Lung (tissue), 12 donors: ENCODE data around the gene LBHD2. TPM values are rescaled to one million over a fixed set of nuclear protein-coding genes. Genes with fewer than 3 reads are reported as not detected.

Experiments used
- ATAC-seq: fragments of 200-7000 bp; cut with Tn5 transposase; one replicate; pipeline ENCODE4 v1.9.1; 2020; ENCODE audit warnings: moderate number of reproducible peaks; ENCODE audit not compliant: insufficient read depth, low FRiP score
- DNase-seq, 3 donors: peaks; one replicate each; pipeline ENCODE4 v3.0.0-alpha.2; 2013 to 2017
- H3K27ac ChIP-seq, 2 donors: one replicate each; pipeline ENCODE4 v1.5.1; 2013; ENCODE audit warnings: mild to moderate bottlenecking in 2 of 2, moderate library complexity in 2 of 2, control low read depth in 1 of 2, inconsistent platforms in 1 of 2, low read depth in 1 of 2, low read length in 1 of 2
- H3K27me3 ChIP-seq, 3 donors: one replicate each; pipeline ENCODE4 v1.5.1; 2013; ENCODE audit warnings: low read length in 2 of 3; ENCODE audit not compliant: control insufficient read depth in 3 of 3, insufficient read depth in 3 of 3
- H3K36me3 ChIP-seq, 4 donors: one replicate each; pipeline ENCODE4 v1.5.1; 2013; ENCODE audit warnings: low read length in 4 of 4, mild to moderate bottlenecking in 1 of 4, moderate library complexity in 1 of 4; ENCODE audit not compliant: control insufficient read depth in 4 of 4, insufficient read depth in 4 of 4
- H3K4me1 ChIP-seq, 5 donors: one replicate each; pipeline ENCODE4 v1.5.1; 2013; ENCODE audit warnings: low read length in 5 of 5, mild to moderate bottlenecking in 2 of 5, moderate library complexity in 1 of 5; ENCODE audit not compliant: control insufficient read depth in 5 of 5, insufficient read depth in 5 of 5
- H3K4me3 ChIP-seq: one replicate; pipeline ENCODE4 v1.5.1; 2013; ENCODE audit warnings: mild to moderate bottlenecking, control low read depth, moderate library complexity
- H3K9ac ChIP-seq, 2 donors: one replicate each; pipeline ENCODE4 v1.5.1; 2013; ENCODE audit warnings: low read length in 2 of 2, control low read depth in 1 of 2; ENCODE audit not compliant: insufficient read depth in 1 of 2
- H3K9me3 ChIP-seq, 4 donors: one replicate each; pipeline ENCODE4 v1.5.1; 2013; ENCODE audit warnings: low read length in 3 of 4, mild to moderate bottlenecking in 1 of 4, moderate library complexity in 1 of 4; ENCODE audit not compliant: control insufficient read depth in 4 of 4, insufficient read depth in 3 of 4
- CTCF ChIP-seq: IDR thresholded peaks from 2 replicates; pipeline ENCODE4 v1.5.1; 2012; ENCODE audit warnings: mild to moderate bottlenecking; ENCODE audit errors: control extremely low read depth, extremely low read depth
- WGBS, 2 donors: extraction: QIAGEN DNeasy Blood & Tissue Kit; methylation state at CpG; one replicate each; pipeline ENCODE4 v1.1.7; 2013; 5-methylcytosine and 5-hydroxymethylcytosine counted together
- polyA plus RNA-seq, 2 donors: library from polyadenylated mRNA; stranded (reverse); fragments of 200-250 nt; gene quantifications; one replicate each; pipeline ENCODE4 v1.2.1, GENCODE V29; 2013
- total RNA-seq, 2 donors: library from RNA; depleted of rRNA in 1 of 2; stranded (reverse); fragments of >200 nt in 1 of 2; gene quantifications; one replicate each; pipeline ENCODE4 v1.2.1, GENCODE V29; 2014 to 2021
- donor health status: control.
- donor health status: control.
- donor health status: Bipolar disorder and iron deficiency.
- donor health status: healthy.
- donor health status: DM: yes; HTN: yes; CAD: no.

Gene LBHD2
- total and polyA plus RNA-seq, 4 donors = 0.08 TPM; not detected in 3

DNA sequence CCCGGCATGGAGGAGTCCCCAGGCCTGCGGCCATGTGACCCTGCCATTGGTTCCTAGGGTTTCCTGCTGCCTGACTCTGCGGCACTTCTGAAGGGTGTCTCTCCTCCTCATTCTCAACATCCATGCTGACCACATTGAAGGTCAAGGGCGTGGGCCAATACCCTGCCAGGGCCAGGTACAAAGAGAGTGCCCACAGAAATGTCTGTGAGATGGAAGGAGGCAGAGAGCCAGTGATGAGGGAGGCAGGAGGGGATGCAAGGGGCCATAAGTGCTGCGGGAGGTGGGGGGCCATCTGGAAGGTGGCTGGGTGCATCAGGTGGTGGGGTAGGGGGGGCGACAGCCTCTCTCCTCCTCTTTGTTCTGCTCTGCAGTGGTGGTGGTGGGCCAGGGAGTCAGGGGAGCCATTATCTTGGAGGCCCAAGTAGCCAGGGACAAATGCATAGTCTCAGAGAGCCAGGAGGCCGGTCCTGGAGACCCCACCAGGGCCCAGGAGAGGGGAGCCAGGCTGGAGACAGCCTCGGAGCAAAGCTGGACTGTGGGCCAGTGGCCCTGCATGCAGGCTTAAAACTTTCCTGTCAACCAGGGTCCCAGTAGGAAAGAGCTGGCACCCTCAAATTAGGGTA is 13.6 kb upstream of the LBHD2 start:
- Histone ChIP-seq H3K36me3 (no peaks in the 10 kb centered on the region), H3K27me3 (no peaks in the 10 kb centered on the region), H3K27ac (peak overlapping the region in 1 of 2 donors; percentile 66), H3K9me3 (no peaks in the 10 kb centered on the region), H3K9ac (no peak overlapping the region), H3K4me1 (peaks cover 0 to 19% (median 5%) of the 10 kb centered on the region in 5 donors), H3K4me3 (no peak overlapping the region)
- TF ChIP-seq CTCF = no peak
- 90 to 96% methylated on average over 8 of the region's 8 CpGs for WGBS, 2 donors
- DNase-seq (no peak), ATAC-seq (no peak)

DNA sequence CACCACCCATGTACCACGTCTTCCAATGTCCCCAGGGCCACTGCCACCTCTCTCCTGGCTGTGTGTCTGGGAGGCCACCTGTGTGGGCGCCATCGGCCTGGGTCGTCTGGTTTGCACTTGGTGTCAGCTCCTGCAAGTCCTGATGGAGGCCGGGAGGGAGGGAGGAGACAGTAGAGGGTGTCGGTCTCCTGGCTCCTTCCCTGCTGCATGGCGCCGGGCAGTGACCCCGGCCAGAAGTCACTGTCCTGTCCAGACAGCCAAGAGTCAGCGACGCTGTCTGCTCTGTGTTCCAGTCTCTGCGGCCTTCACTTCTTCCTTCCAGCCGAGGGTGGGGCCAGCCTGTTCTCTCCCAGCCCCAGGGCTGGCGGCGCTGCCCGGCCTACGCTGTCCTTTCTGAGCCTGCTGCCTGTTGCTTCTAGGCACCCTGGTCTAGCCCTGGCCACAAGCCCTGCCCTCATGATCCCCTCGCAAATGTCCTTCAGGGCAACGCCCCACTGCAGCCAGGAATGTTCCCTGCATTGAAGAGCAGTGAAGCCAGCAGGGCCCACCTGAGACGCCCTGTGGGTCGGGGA is 13.0 kb upstream of the LBHD2 start:
- peaks cover 0 to 17% (median 7%) of the 10 kb centered on the region in 5 donors for H3K4me1 ChIP-seq
- H3K27me3 ChIP-seq = no peaks in the 10 kb centered on the region
- WGBS, 2 donors = 76 to 83% methylated on average over 20 to 21 of the region's 21 CpGs
- no peaks in the 10 kb centered on the region for H3K9me3 ChIP-seq
- H3K9ac ChIP-seq = no peak overlapping the region
- DNase-seq (no peak), ATAC-seq (no peak)
- no peak for TF ChIP-seq CTCF
- H3K36me3 ChIP-seq = no peaks in the 10 kb centered on the region
- H3K4me3 ChIP-seq = no peak overlapping the region
- H3K27ac ChIP-seq = peak overlapping the region in 1 of 2 donors; percentile 66

DNA sequence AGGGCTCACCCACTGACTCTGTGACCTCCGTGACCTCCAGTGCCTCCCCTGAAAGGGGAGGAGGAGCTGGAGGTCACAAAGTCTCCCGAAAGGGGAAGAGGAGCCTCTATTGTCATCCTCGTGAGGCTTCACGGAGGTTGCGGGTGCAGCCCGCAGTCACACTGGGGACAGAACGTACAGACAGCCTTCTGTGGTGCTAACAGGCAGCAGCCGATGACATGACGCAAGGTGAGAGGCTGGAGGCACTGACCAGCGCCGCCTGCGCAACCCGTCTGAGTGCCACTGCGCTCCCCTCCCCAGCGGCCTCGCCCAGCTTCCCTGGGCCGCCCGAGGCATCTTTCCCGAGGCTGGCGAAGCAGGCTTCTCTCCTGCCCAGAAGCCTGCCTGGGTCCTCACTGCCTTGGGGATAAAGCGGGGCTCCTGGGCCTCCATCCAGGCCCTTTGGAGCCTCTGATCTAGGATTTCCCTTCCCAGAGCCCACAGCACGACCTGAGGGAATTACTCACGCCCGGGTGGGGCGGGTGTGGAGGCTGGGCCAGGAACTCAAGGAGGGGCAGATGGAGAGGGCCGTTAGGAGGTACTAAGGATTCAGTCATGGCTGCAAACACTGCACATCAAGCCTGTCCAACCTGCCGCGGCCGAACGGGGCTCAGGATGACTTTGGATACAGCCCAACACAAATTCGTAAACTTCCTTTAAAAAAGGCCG is 12.3 kb upstream of the LBHD2 start:
- Histone ChIP-seq H3K4me1 (peaks cover 0 to 17% (median 7%) of the 10 kb centered on the region in 5 donors), H3K9ac (no peak overlapping the region), H3K27ac (peak overlapping the region in 1 of 2 donors; percentile 66), H3K36me3 (no peaks in the 10 kb centered on the region), H3K27me3 (no peaks in the 10 kb centered on the region), H3K4me3 (no peak overlapping the region), H3K9me3 (no peaks in the 10 kb centered on the region)
- DNase-seq = no peak
- ATAC-seq = no peak
- TF ChIP-seq CTCF = no peak
- 70 to 78% methylated on average over 32 of the region's 32 CpGs for WGBS, 2 donors
